ENCODE results near the gene FAM131A. TPM values are rescaled to one million over a fixed set of nuclear protein-coding genes. Genes with fewer than 3 reads are reported as not detected.

FAM131A gene
- polyA plus RNA-seq, 1 donor (not counting 4 experiments of a cell fraction or from before 2014, with no cell fraction given), result 10.8 TPM

GRCh38 chr3:184333190-184333589 is 4.2 kb upstream of the FAM131A start:
- Histone ChIP-seq H3K36me3 (ENCODE audit: control insufficient read depth in 2 of 2, extremely low read depth in 1 of 2, insufficient read depth in 2 of 2, low read length in 2 of 2) (peaks cover 48 to 52% of the 10 kb centered on the region in 2 experiments), H4K20me1 (ENCODE audit: control insufficient read depth, extremely low read depth, insufficient read depth, low read length) (peaks cover 14% of the 10 kb centered on the region), H3K9me1 (ENCODE audit: control insufficient read depth, extremely low read depth, insufficient read depth, low read length) (peaks cover 3% of the 10 kb centered on the region), H3K4me3 (ENCODE audit: control insufficient read depth in 2 of 3, extremely low read depth in 1 of 3, insufficient read depth in 2 of 3, low read depth in 1 of 3, low read length in 3 of 3) (no peak overlapping the region), H3K9ac (ENCODE audit: control insufficient read depth, extremely low read depth, insufficient read depth, low read length) (peak overlapping the region; percentile 64), H3K27me3 (ENCODE audit: control insufficient read depth, extremely low read depth, insufficient read depth, low read length) (no peaks in the 10 kb centered on the region), H3K79me2 (ENCODE audit: control insufficient read depth, insufficient read depth, low read length) (peaks cover 30% of the 10 kb centered on the region), H3K4me1 (ENCODE audit: control insufficient read depth, extremely low read depth, insufficient read depth, low read length) (peaks cover 69% of the 10 kb centered on the region), H3K4me2 (ENCODE audit: control insufficient read depth, extremely low read depth, insufficient read depth, low read depth, low read length) (peak overlapping the region; percentile 73), H3K9me3 (ENCODE audit: control insufficient read depth, low read depth, low read length) (no peaks in the 10 kb centered on the region), H3K27ac (ENCODE audit: control insufficient read depth, insufficient read depth, low read length) (peak overlapping the region; percentile 85), H2AFZ (ENCODE audit: control insufficient read depth, low read length) (no peak overlapping the region)
- no peak for FAIRE-seq
- no peak for DNase-seq (ENCODE audit: low read depth, low spot score)
- dilution Hi-C loops (cut with MboI; ENCODE audit: extremely low pct_ligation_motif_present, low sequenced_read_pairs), result no loop called here
- TF ChIP-seq CTCF (optimal IDR thresholded peaks at IDR 0.05 in 1 of 3, IDR thresholded peaks at IDR 0.05 in 1 of 3, conservative IDR thresholded peaks at IDR 0.05 in 1 of 3; ENCODE audit: extremely low read depth in 1 of 3, insufficient read depth in 2 of 3, low read length in 3 of 3) (no peak), EZH2 (IDR thresholded peaks at IDR 0.05; ENCODE audit: low read length) (no peak)

GRCh38 chr3:184333700-184334099 is 3.7 kb upstream of the FAM131A start:
- Histone ChIP-seq H4K20me1 (ENCODE audit: control insufficient read depth, extremely low read depth, insufficient read depth, low read length) (peaks cover 14% of the 10 kb centered on the region), H3K27me3 (ENCODE audit: control insufficient read depth, extremely low read depth, insufficient read depth, low read length) (no peaks in the 10 kb centered on the region), H3K36me3 (ENCODE audit: control insufficient read depth in 2 of 2, extremely low read depth in 1 of 2, insufficient read depth in 2 of 2, low read length in 2 of 2) (peaks cover 43 to 48% of the 10 kb centered on the region in 2 experiments), H2AFZ (ENCODE audit: control insufficient read depth, low read length) (no peak overlapping the region), H3K9me1 (ENCODE audit: control insufficient read depth, extremely low read depth, insufficient read depth, low read length) (peaks cover 3% of the 10 kb centered on the region), H3K4me2 (ENCODE audit: control insufficient read depth, extremely low read depth, insufficient read depth, low read depth, low read length) (peak overlapping the region; percentile 15), H3K9ac (ENCODE audit: control insufficient read depth, extremely low read depth, insufficient read depth, low read length) (peak overlapping the region; percentile 64), H3K27ac (ENCODE audit: control insufficient read depth, insufficient read depth, low read length) (peak overlapping the region; percentile 85), H3K4me3 (ENCODE audit: control insufficient read depth in 2 of 3, extremely low read depth in 1 of 3, insufficient read depth in 2 of 3, low read depth in 1 of 3, low read length in 3 of 3) (no peak overlapping the region), H3K4me1 (ENCODE audit: control insufficient read depth, extremely low read depth, insufficient read depth, low read length) (peaks cover 74% of the 10 kb centered on the region), H3K9me3 (ENCODE audit: control insufficient read depth, low read depth, low read length) (no peaks in the 10 kb centered on the region), H3K79me2 (ENCODE audit: control insufficient read depth, insufficient read depth, low read length) (peaks cover 27% of the 10 kb centered on the region)
- dilution Hi-C loops (cut with MboI; ENCODE audit: extremely low pct_ligation_motif_present, low sequenced_read_pairs), result no loop called here
- DNase-seq (ENCODE audit: low read depth, low spot score) (no peak), FAIRE-seq (no peak)
- TF ChIP-seq EZH2 (IDR thresholded peaks at IDR 0.05; ENCODE audit: low read length) (no peak), CTCF (optimal IDR thresholded peaks at IDR 0.05 in 1 of 3, IDR thresholded peaks at IDR 0.05 in 1 of 3, conservative IDR thresholded peaks at IDR 0.05 in 1 of 3; ENCODE audit: extremely low read depth in 1 of 3, insufficient read depth in 2 of 3, low read length in 3 of 3) (no peak)
